HL-60/S4 treated with phorbol 12-myristate 13-acetate at 8.2 ng/mL for 4 days and 3 days (cell line): Measurements from ENCODE around the gene SMARCA2.

ENCODE experiments used
- in situ Hi-C: fragments of 300-500 bp; cut with MboI; formaldehyde crosslinking; loops from 2 replicates; pipeline ENCODE4 v1.15.0; 2022; ENCODE audit warnings: low sequenced_read_pairs

SMARCA2 gene

GRCh38 chr9:2234371-2234893 is 219.3 kb downstream of the SMARCA2 start:
- in situ Hi-C loops: no loop called here

DNA sequence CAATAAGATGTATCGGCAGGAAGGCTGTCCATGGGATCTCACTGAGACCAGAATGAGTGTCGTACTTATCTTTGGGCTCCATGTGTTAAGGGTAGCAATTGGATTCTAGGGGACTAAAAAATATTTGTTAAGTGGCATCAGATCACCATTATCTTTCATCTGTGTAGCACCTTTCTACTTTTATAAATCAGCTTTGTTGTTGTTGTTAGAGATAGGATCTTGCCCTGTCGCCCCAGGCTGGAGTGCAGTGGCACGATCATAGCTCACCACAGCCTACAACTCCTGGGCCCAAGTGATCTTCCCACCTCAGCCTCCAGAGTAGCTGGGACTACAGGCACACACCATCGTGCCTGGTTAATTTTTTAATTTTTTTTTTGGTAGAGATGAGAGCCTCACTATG is 220.5 kb downstream of the SMARCA2 start:
- in situ Hi-C loops: no loop called here

DNA sequence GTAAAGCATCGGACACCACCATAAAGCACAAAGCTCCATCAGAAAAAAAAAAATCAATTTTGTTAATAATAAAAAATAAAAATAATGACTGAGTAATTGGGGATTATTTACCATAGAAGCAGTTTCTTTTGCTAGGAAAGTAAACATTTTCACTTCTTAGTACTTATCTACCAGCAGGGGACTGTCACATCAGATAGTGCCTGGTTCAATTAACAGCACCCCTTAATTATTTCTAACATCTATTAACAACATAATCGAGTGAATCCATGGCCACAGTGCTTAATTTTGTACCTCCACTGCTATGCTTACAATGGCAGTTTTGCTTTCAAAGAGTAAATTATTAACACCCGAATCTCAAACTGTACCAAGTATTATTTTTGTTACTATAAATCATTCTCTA is 221.7 kb downstream of the SMARCA2 start:
- in situ Hi-C loops: no loop called here

- in situ Hi-C loops: no loop called here
Observed at GRCh38 chr9:2241461-2241835, 226.3 kb downstream of the SMARCA2 start.

GRCh38 chr9:2241836-2242741 is 226.9 kb downstream of the SMARCA2 start:
- in situ Hi-C loops: no loop called here

DNA sequence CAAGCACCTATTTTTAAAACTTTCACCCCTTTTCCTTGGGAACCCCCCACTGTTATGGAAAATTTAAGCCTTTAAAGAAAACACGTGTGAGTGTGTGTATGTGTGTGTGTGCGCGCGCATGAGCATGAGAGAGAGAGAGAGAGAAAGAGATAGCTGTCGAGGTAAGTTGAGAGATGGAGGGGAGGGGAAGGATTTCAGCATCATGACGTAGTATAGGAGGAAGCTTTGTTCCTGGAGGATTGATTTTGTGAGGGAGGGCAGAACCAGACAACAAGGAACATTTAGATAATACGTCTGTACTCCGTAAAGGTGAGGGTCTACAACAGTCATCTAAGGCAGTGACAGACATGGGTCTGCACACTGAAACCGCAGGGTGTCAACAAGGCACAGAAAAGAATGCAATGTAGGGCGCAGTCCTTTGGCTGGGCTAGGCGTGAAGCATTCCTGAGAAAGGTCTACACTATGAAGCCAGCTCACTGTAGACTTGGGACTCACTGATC is 227.7 kb downstream of the SMARCA2 start:
- in situ Hi-C loops: no loop called here
